HuH-7 (cell line): Measurements from ENCODE around the gene MORF4L1.
"Not testable (repeated sequence)": the region's sequence is repeated elsewhere in the genome, so short reads cannot be mapped to it uniquely, and the experiment has no call there.

Experiments used
- DNase-seq: peaks from one replicate; pipeline ENCODE4 v3.0.0; 2011; ENCODE audit warnings: low spot score

Gene MORF4L1

GRCh38 chr15:78859971-78860719 is 12.5 kb upstream of the MORF4L1 start:
- peak; percentile 74 for DNase-seq

- DNase-seq: not testable (repeated sequence)
Measured at GRCh38 chr15:78865585-78865984, 7.1 kb upstream of the MORF4L1 start.

GRCh38 chr15:78866031-78866430 is 6.7 kb upstream of the MORF4L1 start:
- not testable (repeated sequence) for DNase-seq

GRCh38 chr15:78866803-78867202 is 5.9 kb upstream of the MORF4L1 start:
- no peak for DNase-seq

GRCh38 chr15:78868366-78868765 is 4.3 kb upstream of the MORF4L1 start:
- DNase-seq: no peak

GRCh38 chr15:78871483-78872127 is 1.1 kb upstream of the MORF4L1 start:
- not testable (repeated sequence) for DNase-seq

GRCh38 chr15:78872972-78873792 is 492 bp downstream of the MORF4L1 start:
- DNase-seq: peak; percentile 70

- no peak for DNase-seq
Measured at GRCh38 chr15:78873793-78874765, 1.4 kb downstream of the MORF4L1 start.

- no peak for DNase-seq
Measured at GRCh38 chr15:78875107-78875914, 2.6 kb downstream of the MORF4L1 start.

GRCh38 chr15:78876954-78877353 is 4.3 kb downstream of the MORF4L1 start:
- not testable (repeated sequence) for DNase-seq

GRCh38 chr15:78878356-78878755 is 5.7 kb downstream of the MORF4L1 start:
- no peak for DNase-seq

- DNase-seq: no peak
Measured at GRCh38 chr15:78879517-78880241, 7.0 kb downstream of the MORF4L1 start.

- DNase-seq: no peak
Measured at GRCh38 chr15:78880242-78880533, 7.5 kb downstream of the MORF4L1 start.

- DNase-seq: no peak
Measured at GRCh38 chr15:78880813-78881212, 8.1 kb downstream of the MORF4L1 start.

- DNase-seq: no peak
Measured at GRCh38 chr15:78881681-78882080, 9.0 kb downstream of the MORF4L1 start.

GRCh38 chr15:78889000-78889399 is 16.3 kb downstream of the MORF4L1 start:
- DNase-seq: no peak

GRCh38 chr15:78893538-78893937 is 20.8 kb downstream of the MORF4L1 start:
- no peak for DNase-seq

- DNase-seq: no peak
Measured at GRCh38 chr15:78895471-78895870, 22.8 kb downstream of the MORF4L1 start.

GRCh38 chr15:78898540-78898939 is 25.9 kb downstream of the MORF4L1 start:
- DNase-seq: no peak
